Hepatocyte (in vitro differentiated cells): ENCODE results near the gene PLCXD3.

ENCODE experiments used
- CTCF ChIP-seq: fragments of 200-600 bp; sonication (generic); IDR thresholded peaks from 2 replicates; pipeline ENCODE4 v1.5.1; 2016; ENCODE audit warnings: antibody characterized with exemption, mild to moderate bottlenecking; ENCODE audit not compliant: poor library complexity
- EZH2 ChIP-seq: fragments of 200-600 bp; sonication (generic); IDR thresholded peaks from 2 replicates; pipeline ENCODE4 v1.6.1; 2016; ENCODE audit warnings: antibody characterized with exemption, mild to moderate bottlenecking, borderline replicate concordance
- EZH2phosphoT487 ChIP-seq: fragments of 200-600 bp; sonication (generic); IDR thresholded peaks from one replicate; pipeline ENCODE4 v1.6.1; 2018; ENCODE audit warnings: antibody characterized with exemption, mild to moderate bottlenecking, low read depth, moderate library complexity; ENCODE audit not compliant: unreplicated experiment, severe bottlenecking

DNA sequence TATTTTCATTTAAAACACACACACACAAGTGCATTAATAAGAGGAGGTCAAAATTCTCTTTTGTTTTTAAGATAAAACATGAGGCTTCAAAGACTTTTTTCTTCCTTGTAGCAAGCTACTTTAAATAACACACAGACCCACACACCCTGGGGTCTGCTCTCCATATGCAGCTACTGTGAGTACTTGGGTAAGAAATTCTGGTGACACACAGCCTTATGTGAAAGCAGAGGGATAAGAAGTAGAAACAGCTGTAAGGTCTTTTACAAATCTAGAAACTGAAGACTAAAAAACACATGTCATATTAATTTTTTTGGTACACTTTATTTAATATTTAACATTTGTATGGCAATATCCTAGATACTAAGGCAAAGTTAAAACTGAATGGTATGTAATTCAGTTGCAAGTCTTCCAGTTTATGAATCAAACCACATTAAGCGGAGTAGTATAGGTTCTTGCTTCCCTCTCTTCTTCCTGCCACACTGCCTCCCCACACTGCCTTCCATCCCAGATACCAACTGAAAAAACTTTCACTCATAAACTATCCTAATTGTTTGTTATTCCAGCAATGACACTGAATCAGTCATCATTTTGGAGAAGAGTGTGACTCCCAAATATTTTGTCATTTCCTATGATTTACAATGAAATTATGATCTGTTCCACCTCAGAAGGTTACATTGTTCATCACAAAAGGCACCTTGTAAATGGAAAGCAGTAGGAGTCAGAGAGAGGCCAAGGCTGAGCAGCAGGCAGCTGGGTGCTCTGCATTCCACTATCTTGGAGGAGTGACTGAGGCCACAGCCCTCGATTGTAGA is 92.0 kb downstream of the PLCXD3 start:
- no peak for TF ChIP-seq EZH2
- TF ChIP-seq CTCF: no peak
- no peak for TF ChIP-seq EZH2phosphoT487
